ENCODE data around the gene HADH. TPM values are rescaled to one million over a fixed set of nuclear protein-coding genes. Genes with fewer than 3 reads are reported as not detected.

Gene HADH
- total RNA-seq, 1 donor from 2014 or later, result 44.1 TPM

DNA sequence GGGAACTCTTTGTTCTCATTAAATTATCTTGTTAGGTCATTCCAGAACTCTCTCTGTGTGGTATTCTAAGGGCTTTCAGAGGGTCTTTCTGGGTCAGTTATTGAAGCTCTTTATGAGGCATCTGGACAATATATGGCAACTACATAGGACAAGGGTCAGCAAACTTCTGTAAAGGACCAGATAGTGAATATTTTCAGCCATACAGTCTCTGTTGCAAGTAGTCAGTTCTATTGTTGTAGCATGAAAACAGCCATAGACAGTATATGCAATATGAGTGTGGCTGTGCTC lies 35.1 kb downstream of the HADH start:
- H3K36me3 Mint-ChIP-seq (ENCODE audit: insufficient read depth), result peaks cover 15% of the 10 kb centered on the region
- no peak for DNase-seq (ENCODE audit: low spot score, unreplicated experiment)
- H3K27ac Mint-ChIP-seq, result no peak overlapping the region

DNA sequence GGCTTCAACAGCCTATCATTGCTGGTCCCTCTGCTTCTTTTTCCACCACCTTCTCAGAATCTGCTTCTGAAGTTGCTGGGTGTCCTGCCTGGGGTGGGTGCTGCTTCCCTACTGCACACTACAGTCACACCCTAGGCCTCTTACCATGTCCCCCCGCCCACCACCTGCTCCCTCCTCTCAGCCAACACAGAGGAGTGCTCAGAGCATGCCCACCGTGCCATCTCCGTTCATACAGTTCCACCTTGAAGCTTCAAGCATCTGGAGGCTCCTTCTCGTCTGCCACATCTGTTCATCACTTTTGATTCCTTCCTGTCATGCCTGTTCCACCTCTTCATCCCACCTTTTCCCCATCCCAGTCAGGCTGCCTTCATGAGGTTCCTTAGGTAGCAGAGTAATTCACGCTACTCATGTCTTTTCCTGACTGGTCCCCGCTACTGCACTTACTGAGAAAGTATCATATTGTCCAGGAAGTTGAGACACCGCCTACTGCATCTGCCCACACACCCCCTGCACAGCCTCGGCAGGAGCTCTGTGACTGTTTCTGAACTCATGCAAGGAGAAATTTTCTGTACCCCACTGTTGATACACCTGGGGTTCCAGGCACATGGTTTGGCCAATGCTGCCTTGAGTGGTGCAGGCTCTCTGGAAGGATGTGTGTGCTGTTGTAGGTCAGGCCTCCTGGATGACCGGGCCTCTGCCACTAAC lies 39.5 kb downstream of the HADH start:
- TF ChIP-seq, protein P1, sequence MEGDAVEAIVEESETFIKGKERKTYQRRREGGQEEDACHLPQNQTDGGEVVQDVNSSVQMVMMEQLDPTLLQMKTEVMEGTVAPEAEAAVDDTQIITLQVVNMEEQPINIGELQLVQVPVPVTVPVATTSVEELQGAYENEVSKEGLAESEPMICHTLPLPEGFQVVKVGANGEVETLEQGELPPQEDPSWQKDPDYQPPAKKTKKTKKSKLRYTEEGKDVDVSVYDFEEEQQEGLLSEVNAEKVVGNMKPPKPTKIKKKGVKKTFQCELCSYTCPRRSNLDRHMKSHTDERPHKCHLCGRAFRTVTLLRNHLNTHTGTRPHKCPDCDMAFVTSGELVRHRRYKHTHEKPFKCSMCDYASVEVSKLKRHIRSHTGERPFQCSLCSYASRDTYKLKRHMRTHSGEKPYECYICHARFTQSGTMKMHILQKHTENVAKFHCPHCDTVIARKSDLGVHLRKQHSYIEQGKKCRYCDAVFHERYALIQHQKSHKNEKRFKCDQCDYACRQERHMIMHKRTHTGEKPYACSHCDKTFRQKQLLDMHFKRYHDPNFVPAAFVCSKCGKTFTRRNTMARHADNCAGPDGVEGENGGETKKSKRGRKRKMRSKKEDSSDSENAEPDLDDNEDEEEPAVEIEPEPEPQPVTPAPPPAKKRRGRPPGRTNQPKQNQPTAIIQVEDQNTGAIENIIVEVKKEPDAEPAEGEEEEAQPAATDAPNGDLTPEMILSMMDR (IDR thresholded peaks at IDR 0.05; ENCODE audit: unreplicated experiment), result no peak
- DNase-seq (ENCODE audit: low spot score, unreplicated experiment), result no peak
- Mint-ChIP-seq H3K9me3 (ENCODE audit: low read depth) (no peaks in the 10 kb centered on the region), H3K27ac (no peak overlapping the region), H3K4me1 (ENCODE audit: low read depth) (no peaks in the 10 kb centered on the region), H3K4me3 (ENCODE audit: low read depth) (no peak overlapping the region), H3K36me3 (ENCODE audit: insufficient read depth) (peaks cover 21% of the 10 kb centered on the region), H3K27me3 (no peaks in the 10 kb centered on the region)

More for the DNA sequence above, 35.1 kb downstream of the HADH start:
- TF ChIP-seq, protein P1 (IDR thresholded peaks at IDR 0.05; ENCODE audit: unreplicated experiment), result no peak
- H3K4me1 Mint-ChIP-seq (ENCODE audit: low read depth), result no peaks in the 10 kb centered on the region
- H3K9me3 Mint-ChIP-seq (ENCODE audit: low read depth), result no peaks in the 10 kb centered on the region
- no peaks in the 10 kb centered on the region for H3K27me3 Mint-ChIP-seq
- H3K4me3 Mint-ChIP-seq (ENCODE audit: low read depth), result no peak overlapping the region

DNA sequence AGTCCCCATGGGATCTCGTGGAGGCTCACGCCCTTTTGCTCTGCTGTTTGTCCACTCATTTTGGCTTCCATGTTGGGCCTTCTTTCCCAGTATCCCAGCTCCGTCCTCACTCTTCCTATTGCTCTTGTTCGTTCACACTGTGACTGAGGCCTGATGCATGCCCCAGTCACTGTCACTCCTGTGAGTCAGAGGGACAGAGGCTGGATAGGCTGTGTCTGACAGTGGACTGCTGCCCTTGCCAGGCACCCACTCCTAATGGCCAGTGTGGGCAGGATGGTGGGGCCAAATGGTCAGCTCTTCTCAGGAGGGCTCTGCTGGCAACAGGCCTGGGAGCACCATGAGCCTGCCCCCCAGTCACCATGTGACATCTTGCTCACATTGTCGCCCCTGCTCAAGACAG lies 40.0 kb downstream of the HADH start:
- Mint-ChIP-seq H3K9me3 (ENCODE audit: low read depth) (no peaks in the 10 kb centered on the region), H3K4me3 (ENCODE audit: low read depth) (no peak overlapping the region), H3K27ac (peak overlapping the region; percentile 78), H3K27me3 (no peaks in the 10 kb centered on the region), H3K36me3 (ENCODE audit: insufficient read depth) (peaks cover 20% of the 10 kb centered on the region), H3K4me1 (ENCODE audit: low read depth) (no peaks in the 10 kb centered on the region)
- TF ChIP-seq, protein P1 (IDR thresholded peaks at IDR 0.05; ENCODE audit: unreplicated experiment), result no peak
- no peak for DNase-seq (ENCODE audit: low spot score, unreplicated experiment)

DNA sequence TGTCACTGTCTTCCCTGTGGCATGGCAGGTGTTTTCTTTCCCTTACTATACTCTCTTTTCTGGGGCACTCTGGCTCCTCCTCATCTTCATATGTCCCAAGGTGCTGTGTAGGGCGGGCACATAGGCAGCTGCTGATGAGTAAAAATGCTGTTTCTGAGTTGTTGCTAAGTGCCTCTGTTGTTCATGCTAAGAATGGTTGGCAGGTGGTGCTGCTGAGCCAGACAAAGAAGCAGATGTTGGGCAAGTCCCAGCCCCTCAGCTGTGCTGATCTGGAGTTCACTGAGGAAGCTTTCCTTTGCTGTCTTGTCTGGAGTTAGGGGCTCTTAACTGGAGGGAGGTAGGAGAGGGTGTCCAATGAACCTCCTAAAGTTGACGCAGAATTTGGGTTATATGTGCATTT lies 40.6 kb downstream of the HADH start:
- Mint-ChIP-seq H3K36me3 (ENCODE audit: insufficient read depth) (peaks cover 21% of the 10 kb centered on the region), H3K27me3 (no peaks in the 10 kb centered on the region), H3K27ac (no peak overlapping the region), H3K9me3 (ENCODE audit: low read depth) (no peaks in the 10 kb centered on the region), H3K4me1 (ENCODE audit: low read depth) (no peaks in the 10 kb centered on the region), H3K4me3 (ENCODE audit: low read depth) (no peak overlapping the region)
- TF ChIP-seq, protein P1 (IDR thresholded peaks at IDR 0.05; ENCODE audit: unreplicated experiment), result peak; percentile 67
- no peak for DNase-seq (ENCODE audit: low spot score, unreplicated experiment)

DNA sequence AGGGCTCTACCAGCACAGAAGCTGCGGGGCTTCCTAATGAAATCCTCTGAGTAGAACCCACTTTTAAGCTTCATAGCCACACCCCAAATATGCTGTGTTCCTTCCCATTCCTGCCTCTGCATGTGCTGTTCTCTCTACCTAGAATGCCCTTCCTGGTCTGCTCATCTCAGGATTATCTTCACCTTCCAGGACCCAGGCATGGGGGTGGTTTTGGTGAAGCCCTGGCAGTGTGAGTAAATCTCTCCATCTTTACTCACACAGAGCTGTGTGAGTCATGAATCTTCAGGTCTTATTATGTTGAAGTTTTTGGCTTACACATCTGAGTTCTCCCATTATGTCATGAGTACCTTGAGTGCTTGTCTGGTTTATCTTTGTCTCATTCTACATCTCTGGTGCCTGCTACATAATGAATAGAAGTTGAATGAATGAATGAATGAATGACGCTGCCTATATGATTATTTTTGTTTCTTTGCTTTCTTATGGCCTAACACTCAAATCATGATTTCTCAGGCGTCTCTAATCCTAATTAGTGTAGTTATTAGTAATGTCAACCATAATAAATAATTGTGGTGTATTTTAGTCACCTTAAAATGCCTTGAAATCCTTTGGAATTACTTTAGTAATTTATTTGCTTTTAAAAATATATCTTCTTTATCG lies 41.9 kb downstream of the HADH start:
- H3K4me3 Mint-ChIP-seq (ENCODE audit: low read depth), result no peak overlapping the region
- TF ChIP-seq, protein P1 (IDR thresholded peaks at IDR 0.05; ENCODE audit: unreplicated experiment), result no peak
- no peak for DNase-seq (ENCODE audit: low spot score, unreplicated experiment)
- H3K27ac Mint-ChIP-seq, result peak overlapping the region; percentile 64
- H3K9me3 Mint-ChIP-seq (ENCODE audit: low read depth), result no peaks in the 10 kb centered on the region
- H3K4me1 Mint-ChIP-seq (ENCODE audit: low read depth), result no peaks in the 10 kb centered on the region
- H3K27me3 Mint-ChIP-seq, result no peaks in the 10 kb centered on the region
- peaks cover 21% of the 10 kb centered on the region for H3K36me3 Mint-ChIP-seq (ENCODE audit: insufficient read depth)

Measured in progenitor cell of endocrine pancreas (in vitro differentiated cells).